HG02588 (cell line): ENCODE results near the gene NHLH2.

ENCODE experiments used
- ATAC-seq: cut with Tn5 transposase; IDR thresholded peaks from one replicate; pipeline ENCODE4 v1.9.1; 2021; ENCODE audit warnings: mild to moderate bottlenecking, moderate library complexity; ENCODE audit not compliant: unreplicated experiment

The NHLH2 gene

GRCh38 chr1:115838431-115839028 lies 2.4 kb downstream of the NHLH2 start:
- ATAC-seq = no peak

- no peak for ATAC-seq
Observed at GRCh38 chr1:115837740-115838421, 3.0 kb downstream of the NHLH2 start.

- ATAC-seq = no peak
Observed at GRCh38 chr1:115837341-115837739, 3.6 kb downstream of the NHLH2 start.

GRCh38 chr1:115833856-115834255 lies 7.1 kb downstream of the NHLH2 start:
- no peak for ATAC-seq

GRCh38 chr1:115832651-115833050 lies 8.3 kb downstream of the NHLH2 start:
- ATAC-seq = no peak

GRCh38 chr1:115830963-115831362 lies 10.0 kb downstream of the NHLH2 start:
- ATAC-seq = no peak

GRCh38 chr1:115829947-115830346 lies 11.0 kb downstream of the NHLH2 start:
- ATAC-seq = no peak

- ATAC-seq = no peak
Observed at GRCh38 chr1:115829023-115829674, 11.8 kb downstream of the NHLH2 start.

GRCh38 chr1:115828101-115829022 lies 12.6 kb downstream of the NHLH2 start:
- no peak for ATAC-seq

- ATAC-seq = no peak
Observed at GRCh38 chr1:115827452-115828044, 13.4 kb downstream of the NHLH2 start.

GRCh38 chr1:115826628-115827027 lies 14.3 kb downstream of the NHLH2 start:
- no peak for ATAC-seq

GRCh38 chr1:115822117-115822516 lies 18.8 kb downstream of the NHLH2 start:
- no peak for ATAC-seq

GRCh38 chr1:115815694-115816093 lies 25.2 kb downstream of the NHLH2 start:
- no peak for ATAC-seq

GRCh38 chr1:115814685-115815398 lies 26.1 kb downstream of the NHLH2 start:
- ATAC-seq = no peak

- ATAC-seq = no peak
Observed at GRCh38 chr1:115813727-115814126, 27.2 kb downstream of the NHLH2 start.

GRCh38 chr1:115811140-115811828 lies 29.6 kb downstream of the NHLH2 start:
- ATAC-seq = no peak

- ATAC-seq = no peak
Observed at GRCh38 chr1:115810609-115811008, 30.3 kb downstream of the NHLH2 start.

- no peak for ATAC-seq
Observed at GRCh38 chr1:115809847-115810246, 31.1 kb downstream of the NHLH2 start.

- ATAC-seq = no peak
Observed at GRCh38 chr1:115809076-115809475, 31.9 kb downstream of the NHLH2 start.

- ATAC-seq = no peak
Observed at GRCh38 chr1:115807723-115808122, 33.2 kb downstream of the NHLH2 start.
